Measurements from ENCODE around the gene KMT2D.

Gene KMT2D, protein sequence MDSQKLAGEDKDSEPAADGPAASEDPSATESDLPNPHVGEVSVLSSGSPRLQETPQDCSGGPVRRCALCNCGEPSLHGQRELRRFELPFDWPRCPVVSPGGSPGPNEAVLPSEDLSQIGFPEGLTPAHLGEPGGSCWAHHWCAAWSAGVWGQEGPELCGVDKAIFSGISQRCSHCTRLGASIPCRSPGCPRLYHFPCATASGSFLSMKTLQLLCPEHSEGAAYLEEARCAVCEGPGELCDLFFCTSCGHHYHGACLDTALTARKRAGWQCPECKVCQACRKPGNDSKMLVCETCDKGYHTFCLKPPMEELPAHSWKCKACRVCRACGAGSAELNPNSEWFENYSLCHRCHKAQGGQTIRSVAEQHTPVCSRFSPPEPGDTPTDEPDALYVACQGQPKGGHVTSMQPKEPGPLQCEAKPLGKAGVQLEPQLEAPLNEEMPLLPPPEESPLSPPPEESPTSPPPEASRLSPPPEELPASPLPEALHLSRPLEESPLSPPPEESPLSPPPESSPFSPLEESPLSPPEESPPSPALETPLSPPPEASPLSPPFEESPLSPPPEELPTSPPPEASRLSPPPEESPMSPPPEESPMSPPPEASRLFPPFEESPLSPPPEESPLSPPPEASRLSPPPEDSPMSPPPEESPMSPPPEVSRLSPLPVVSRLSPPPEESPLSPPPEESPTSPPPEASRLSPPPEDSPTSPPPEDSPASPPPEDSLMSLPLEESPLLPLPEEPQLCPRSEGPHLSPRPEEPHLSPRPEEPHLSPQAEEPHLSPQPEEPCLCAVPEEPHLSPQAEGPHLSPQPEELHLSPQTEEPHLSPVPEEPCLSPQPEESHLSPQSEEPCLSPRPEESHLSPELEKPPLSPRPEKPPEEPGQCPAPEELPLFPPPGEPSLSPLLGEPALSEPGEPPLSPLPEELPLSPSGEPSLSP (N-terminal part only)

DNA sequence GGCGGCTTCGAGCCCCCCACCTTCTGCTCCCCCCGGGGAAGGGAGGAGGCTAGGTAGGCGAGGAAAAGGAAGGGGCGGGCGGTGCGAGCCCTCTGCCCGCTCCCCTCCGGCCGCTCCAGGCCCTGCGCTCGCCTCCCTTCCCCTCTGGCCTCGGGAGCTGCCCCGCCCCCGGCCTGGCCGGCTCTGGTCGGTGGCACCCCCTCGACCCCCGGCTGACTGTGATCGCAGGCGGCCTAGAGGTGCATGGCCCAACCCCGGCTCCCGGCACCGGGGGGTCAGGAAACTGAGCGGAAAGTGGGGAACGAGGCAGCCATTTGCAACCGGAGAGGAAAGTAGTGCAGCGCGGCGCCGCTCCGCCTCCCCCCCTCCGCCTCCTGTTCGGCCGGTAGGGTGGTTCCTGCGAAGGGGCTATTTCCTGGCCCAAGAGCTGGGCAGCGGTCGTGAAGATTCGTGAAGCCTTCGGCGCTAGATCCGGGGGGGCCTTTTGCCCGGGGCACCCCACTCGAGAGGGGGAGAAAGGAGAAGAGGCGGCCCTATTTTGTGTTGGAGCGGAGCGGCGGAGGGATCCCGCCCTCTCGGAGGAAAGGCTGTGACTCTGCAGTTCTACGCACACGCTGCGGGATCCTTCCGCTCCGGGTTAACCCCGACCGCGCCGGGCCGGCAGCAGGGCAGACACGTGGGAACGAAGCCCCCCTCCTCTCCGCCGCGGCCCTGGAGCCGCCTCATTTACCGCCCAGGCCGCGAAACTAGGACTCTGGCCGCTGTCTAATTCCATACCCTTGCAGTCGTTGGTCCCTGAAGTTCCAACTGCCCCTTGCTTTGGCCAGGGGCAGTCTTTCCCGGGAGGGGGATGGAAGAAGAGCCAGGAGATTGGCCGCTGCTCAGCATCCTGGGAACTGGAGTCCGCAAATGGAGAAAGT is at the start of gene KMT2D:
Gene KMT2D (minus strand): TSS at position 558 of the 920 bp plus-strand sequence. CDS start 5,470 bp downstream, outside the sequence.
- H3K27ac Mint-ChIP-seq: peak within 1 kb of the TSS; percentile 98
- H3K36me3 Mint-ChIP-seq: peaks cover 2% of the 10 kb centered on the region
- peak within 1 kb of the TSS; percentile 93 for H3K4me3 Mint-ChIP-seq
- no peaks in the 10 kb centered on the region for H3K9me3 Mint-ChIP-seq (ENCODE audit: low read depth)
- no peaks in the 10 kb centered on the region for H3K27me3 Mint-ChIP-seq
- H3K4me1 Mint-ChIP-seq (ENCODE audit: low read depth): peaks cover 44% of the 10 kb centered on the region

- Mint-ChIP-seq H3K27ac (peak overlapping the region; percentile 94), H3K4me3 (peak overlapping the region; percentile 96), H3K9me3 (ENCODE audit: low read depth) (no peaks in the 10 kb centered on the region), H3K27me3 (no peaks in the 10 kb centered on the region), H3K4me1 (ENCODE audit: low read depth) (peaks cover 36% of the 10 kb centered on the region), H3K36me3 (no peaks in the 10 kb centered on the region)
Observed at GRCh38 chr12:49109641-49110463, 49.3 kb upstream of the KMT2D start.

GRCh38 chr12:49108958-49109404 is 48.4 kb upstream of the KMT2D start:
- peaks cover 2% of the 10 kb centered on the region for H3K36me3 Mint-ChIP-seq
- peak overlapping the region; percentile 89 for H3K27ac Mint-ChIP-seq
- no peaks in the 10 kb centered on the region for H3K9me3 Mint-ChIP-seq (ENCODE audit: low read depth)
- H3K4me3 Mint-ChIP-seq: peak overlapping the region; percentile 96
- no peaks in the 10 kb centered on the region for H3K27me3 Mint-ChIP-seq
- H3K4me1 Mint-ChIP-seq (ENCODE audit: low read depth): peaks cover 36% of the 10 kb centered on the region

DNA sequence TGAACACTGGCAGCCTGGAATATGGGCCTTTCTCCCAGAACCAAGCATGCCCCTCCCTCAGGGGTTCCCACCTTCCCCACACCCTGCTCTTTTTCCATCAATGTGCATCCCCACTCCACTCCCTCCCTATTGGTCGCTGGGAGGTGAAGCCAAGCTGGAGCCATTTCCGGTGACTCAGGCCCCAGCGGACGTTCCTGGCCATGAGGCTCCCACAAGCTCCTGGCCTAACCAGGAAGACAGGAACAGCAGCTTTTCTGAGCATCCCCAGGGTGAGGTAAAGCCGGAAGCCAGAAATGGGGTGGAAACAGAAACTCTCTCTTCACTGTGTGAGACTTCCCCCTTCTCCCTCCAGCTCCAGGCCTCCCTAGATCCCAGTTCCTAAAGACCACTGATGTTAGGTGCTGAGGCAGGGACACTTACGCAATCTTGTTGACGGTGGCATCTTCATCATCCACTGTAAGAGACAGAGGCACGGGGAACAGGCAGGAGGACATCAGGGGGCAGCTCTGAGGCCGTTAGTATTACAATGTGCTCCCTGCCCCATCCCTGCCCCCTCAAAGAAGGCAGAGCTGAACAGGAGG is 45.0 kb upstream of the KMT2D start:
- Mint-ChIP-seq H3K27ac (no peak overlapping the region), H3K9me3 (ENCODE audit: low read depth) (no peaks in the 10 kb centered on the region), H3K27me3 (no peaks in the 10 kb centered on the region), H3K4me3 (no peak overlapping the region), H3K36me3 (peaks cover 2% of the 10 kb centered on the region), H3K4me1 (ENCODE audit: low read depth) (peaks cover 28% of the 10 kb centered on the region)

DNA sequence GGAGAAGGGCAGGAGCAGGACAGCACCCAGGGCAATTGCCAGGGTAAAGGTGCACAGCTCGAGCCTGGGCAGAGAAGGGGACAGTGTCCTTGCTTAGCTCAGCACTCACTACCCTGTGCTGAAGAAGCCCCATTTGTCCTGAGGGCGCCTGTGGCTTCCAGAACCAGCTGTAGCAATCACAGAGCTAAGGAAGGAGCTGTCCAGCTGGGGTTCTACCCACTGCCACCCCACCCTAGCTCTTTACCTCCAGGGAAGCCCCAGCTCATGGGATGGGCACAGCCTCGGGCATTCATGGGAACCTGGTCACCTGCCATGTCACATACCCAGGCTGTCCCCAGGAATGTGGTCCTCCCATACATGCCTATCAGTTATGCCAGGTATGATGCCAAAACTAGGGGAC is 44.2 kb upstream of the KMT2D start:
- Mint-ChIP-seq H3K4me3 (no peak overlapping the region), H3K36me3 (peaks cover 2% of the 10 kb centered on the region), H3K9me3 (ENCODE audit: low read depth) (no peaks in the 10 kb centered on the region), H3K27ac (no peak overlapping the region), H3K27me3 (no peaks in the 10 kb centered on the region), H3K4me1 (ENCODE audit: low read depth) (peaks cover 24% of the 10 kb centered on the region)

GRCh38 chr12:49100380-49100779 is 39.8 kb upstream of the KMT2D start:
- no peak overlapping the region for H3K4me3 Mint-ChIP-seq

DNA sequence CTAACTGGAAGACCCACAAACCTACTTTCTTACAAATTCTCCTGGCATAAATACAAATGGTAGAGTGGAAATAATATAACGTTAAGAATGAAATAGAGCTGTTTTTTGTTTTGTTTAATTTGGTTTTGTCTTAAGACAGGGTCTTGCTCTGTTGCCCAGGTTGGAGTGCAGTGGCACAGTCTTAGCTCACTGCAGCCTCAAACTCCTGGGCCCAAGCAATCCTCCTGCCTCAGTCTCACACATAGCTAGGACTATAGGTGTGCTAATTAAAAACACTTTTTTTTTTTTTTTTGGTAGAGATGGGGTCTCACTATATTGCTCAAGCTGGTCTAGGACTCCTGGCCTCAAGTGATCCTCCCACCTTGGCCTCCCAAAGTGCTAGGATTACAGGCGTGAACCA is 38.1 kb upstream of the KMT2D start:
- peaks cover 13% of the 10 kb centered on the region for H3K4me1 Mint-ChIP-seq (ENCODE audit: low read depth)
- H3K9me3 Mint-ChIP-seq (ENCODE audit: low read depth): no peaks in the 10 kb centered on the region
- H3K36me3 Mint-ChIP-seq: peaks cover 3% of the 10 kb centered on the region
- peaks cover 7% of the 10 kb centered on the region for H3K27me3 Mint-ChIP-seq
- no peak overlapping the region for H3K27ac Mint-ChIP-seq
- no peak overlapping the region for H3K4me3 Mint-ChIP-seq

More at GRCh38 chr12:49100380-49100779, 39.8 kb upstream of the KMT2D start:
- Mint-ChIP-seq H3K27ac (no peak overlapping the region), H3K4me1 (ENCODE audit: low read depth) (peaks cover 1% of the 10 kb centered on the region), H3K36me3 (peaks cover 4% of the 10 kb centered on the region), H3K9me3 (ENCODE audit: low read depth) (no peaks in the 10 kb centered on the region), H3K27me3 (no peaks in the 10 kb centered on the region)

DNA sequence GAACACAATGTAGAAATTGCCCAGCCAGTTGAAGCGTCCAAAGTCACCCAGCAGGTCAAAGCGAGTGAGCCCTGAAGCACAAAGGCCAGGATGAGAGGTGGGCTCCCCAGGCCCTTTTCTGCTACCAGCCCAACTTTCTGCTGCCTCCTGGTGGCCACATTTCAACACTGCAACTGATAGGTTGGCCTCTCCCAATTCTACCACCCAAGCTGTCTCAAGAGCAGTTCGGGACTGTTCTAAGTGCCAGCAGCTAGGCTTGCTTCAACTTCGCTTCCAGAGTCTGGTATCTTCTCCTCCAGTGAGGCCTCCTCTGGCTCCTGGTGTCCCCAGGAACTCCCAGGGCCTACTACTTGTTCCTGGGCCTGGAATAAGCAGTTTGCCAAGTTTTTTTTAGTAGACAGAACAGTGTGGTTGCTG is 37.4 kb upstream of the KMT2D start:
- peaks cover 11% of the 10 kb centered on the region for H3K27me3 Mint-ChIP-seq
- H3K9me3 Mint-ChIP-seq (ENCODE audit: low read depth): no peaks in the 10 kb centered on the region
- H3K36me3 Mint-ChIP-seq: peaks cover 3% of the 10 kb centered on the region
- H3K4me1 Mint-ChIP-seq (ENCODE audit: low read depth): peaks cover 19% of the 10 kb centered on the region
- no peak overlapping the region for H3K4me3 Mint-ChIP-seq
- H3K27ac Mint-ChIP-seq: no peak overlapping the region

- Mint-ChIP-seq H3K4me1 (ENCODE audit: low read depth) (peaks cover 22% of the 10 kb centered on the region), H3K27ac (no peak overlapping the region), H3K4me3 (no peak overlapping the region), H3K27me3 (peaks cover 11% of the 10 kb centered on the region), H3K9me3 (ENCODE audit: low read depth) (no peaks in the 10 kb centered on the region), H3K36me3 (peaks cover 3% of the 10 kb centered on the region)
Observed at GRCh38 chr12:49097381-49097780, 36.8 kb upstream of the KMT2D start.

- Mint-ChIP-seq H3K27ac (no peak overlapping the region), H3K4me1 (ENCODE audit: low read depth) (peaks cover 34% of the 10 kb centered on the region), H3K27me3 (peaks cover 20% of the 10 kb centered on the region), H3K9me3 (ENCODE audit: low read depth) (no peaks in the 10 kb centered on the region), H3K36me3 (peaks cover 3% of the 10 kb centered on the region), H3K4me3 (peak overlapping the region; percentile 27)
Observed at GRCh38 chr12:49094975-49095365, 34.4 kb upstream of the KMT2D start.

- Mint-ChIP-seq H3K27ac (no peak within 1 kb of the TSS), H3K36me3 (peaks cover 3% of the 10 kb centered on the region), H3K4me1 (ENCODE audit: low read depth) (peaks cover 38% of the 10 kb centered on the region), H3K9me3 (ENCODE audit: low read depth) (no peaks in the 10 kb centered on the region), H3K4me3 (peak within 1 kb of the TSS; percentile 47), H3K27me3 (peaks cover 22% of the 10 kb centered on the region)
Observed at GRCh38 chr12:49094160-49094974, 33.8 kb upstream of the KMT2D start, which contains the start of gene DHH. Gene DHH, minus strand, starts transcription at chr12:49094801. Its CDS starts 289 bp downstream, at chr12:49094512.

- no peak overlapping the region for H3K27ac Mint-ChIP-seq
- no peaks in the 10 kb centered on the region for H3K9me3 Mint-ChIP-seq (ENCODE audit: low read depth)
- H3K27me3 Mint-ChIP-seq: peaks cover 23% of the 10 kb centered on the region
- peaks cover 40% of the 10 kb centered on the region for H3K4me1 Mint-ChIP-seq (ENCODE audit: low read depth)
- H3K4me3 Mint-ChIP-seq: peak overlapping the region; percentile 47
- peaks cover 3% of the 10 kb centered on the region for H3K36me3 Mint-ChIP-seq
Observed at GRCh38 chr12:49093792-49094159, 33.2 kb upstream of the KMT2D start.

Data from activated naive CD8-positive, alpha-beta T cell (primary cell).